ENCODE measurements around the gene CMAS.
A peak's percentile ranks its signal among the peaks of the same experiment; 100 is the strongest.
"Not testable (repeated sequence)": the region's sequence is repeated elsewhere in the genome, so short reads cannot be mapped to it uniquely, and the experiment has no call there.

Gene CMAS

GRCh38 chr12:22048351-22049041 is 2.5 kb downstream of the CMAS start:
- DNase-seq: no peak

DNA sequence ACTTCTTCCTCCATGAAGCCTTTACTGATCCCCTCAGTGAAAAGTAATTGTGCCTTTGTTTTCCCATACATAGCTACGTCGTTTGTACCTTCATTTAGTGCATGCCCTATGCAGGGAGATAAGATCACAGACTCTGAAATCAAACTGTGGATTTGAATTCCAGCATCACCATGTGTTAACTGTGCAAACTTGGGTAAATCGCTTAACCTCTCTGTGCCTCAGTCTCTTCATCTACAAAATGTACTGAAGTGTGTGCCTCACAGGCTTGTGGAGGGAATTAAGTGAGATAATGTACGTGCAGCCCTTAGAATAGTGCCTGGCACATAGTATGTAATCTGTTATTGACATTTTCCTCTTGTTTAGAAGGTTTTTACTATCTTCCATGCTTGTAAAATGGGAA is 4.1 kb downstream of the CMAS start:
- no peak for DNase-seq

DNA sequence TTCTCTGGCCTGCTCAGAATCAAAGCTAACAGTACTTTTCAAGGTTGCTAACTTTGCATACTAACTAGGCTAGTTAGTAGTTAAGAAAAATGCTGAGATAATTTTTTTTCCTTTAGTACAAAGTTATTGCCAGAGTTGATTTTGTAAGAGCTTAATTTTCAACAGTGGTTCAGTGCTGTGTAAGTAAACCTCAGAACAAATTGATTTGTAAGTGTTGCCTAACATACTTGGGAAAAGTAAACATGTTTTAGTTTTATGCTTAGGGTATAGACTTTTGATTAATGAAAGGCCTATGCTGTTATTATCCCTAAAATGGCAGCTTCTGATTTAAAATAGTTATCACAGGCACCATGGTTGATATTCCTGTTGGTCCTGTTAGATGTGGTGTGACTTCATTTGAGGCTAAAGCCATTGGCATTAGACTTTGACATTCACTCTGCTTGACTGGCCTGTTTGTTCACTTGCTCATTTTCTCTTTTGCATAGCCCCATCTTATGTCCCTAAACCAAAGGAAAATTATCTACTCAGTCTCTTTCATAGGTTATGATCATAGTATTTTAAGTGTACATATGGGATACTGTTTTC is 5.2 kb downstream of the CMAS start:
- DNase-seq: no peak

- not testable (repeated sequence) for DNase-seq
Observed at GRCh38 chr12:22052994-22053393, 7.0 kb downstream of the CMAS start.

DNA sequence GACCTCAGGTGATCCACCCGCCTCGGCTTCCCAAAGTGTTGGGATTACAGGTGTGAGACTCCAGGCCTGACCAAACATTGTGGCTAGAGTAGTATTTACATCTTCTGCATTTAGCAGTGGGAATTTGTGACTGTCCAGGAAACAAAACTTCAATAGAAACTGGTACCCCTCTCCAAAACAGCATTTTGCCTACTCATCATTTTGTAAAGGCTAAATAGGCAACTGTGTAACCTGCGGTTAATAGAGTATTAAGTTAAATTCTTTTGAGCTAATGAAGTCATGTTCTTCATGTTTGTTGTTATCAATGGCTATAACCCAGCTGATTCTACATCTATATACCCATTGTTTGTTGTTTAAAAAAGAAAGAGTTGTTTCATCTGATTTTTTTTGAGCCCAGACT is 8.1 kb downstream of the CMAS start:
- no peak for DNase-seq

DNA sequence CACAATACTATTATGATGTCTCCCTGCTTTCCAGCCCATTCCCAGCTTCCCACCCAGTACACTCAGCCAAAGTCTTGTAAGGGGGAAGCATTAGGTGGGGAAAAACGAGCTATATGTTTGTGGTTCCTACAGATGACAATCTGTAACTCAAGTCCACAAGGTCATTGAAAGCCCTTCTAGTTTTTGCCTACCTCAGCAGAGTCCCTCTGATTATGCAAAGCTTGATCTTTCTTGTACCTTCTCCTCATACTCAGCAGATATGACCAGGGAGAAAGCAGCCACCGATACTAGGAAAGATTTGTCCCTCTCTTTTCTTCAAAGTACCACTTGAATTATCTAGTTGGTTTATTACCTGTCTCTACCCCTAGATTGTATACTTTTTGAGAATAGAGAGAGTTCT is 10.6 kb downstream of the CMAS start:
- no peak for DNase-seq

GRCh38 chr12:22059976-22060647 is 14.1 kb downstream of the CMAS start:
- no peak for DNase-seq

DNA sequence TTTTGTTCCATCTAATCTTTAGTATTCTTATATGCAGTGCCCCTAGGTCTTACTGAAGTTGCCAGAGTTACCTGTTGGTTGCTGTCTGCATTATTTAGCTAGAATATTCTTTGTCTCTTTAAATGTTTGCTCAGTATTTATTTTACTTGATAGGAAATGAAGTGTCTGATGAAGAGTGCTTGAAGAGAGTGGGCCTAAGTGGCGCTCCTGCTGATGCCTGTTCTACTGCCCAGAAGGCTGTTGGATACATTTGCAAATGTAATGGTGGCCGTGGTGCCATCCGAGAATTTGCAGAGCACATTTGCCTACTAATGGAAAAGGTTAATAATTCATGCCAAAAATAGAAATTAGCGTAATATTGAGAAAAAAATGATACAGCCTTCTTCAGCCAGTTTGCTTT is 18.9 kb downstream of the CMAS start:
- no peak for DNase-seq

GRCh38 chr12:22066310-22066709 is 20.3 kb downstream of the CMAS start:
- no peak for DNase-seq

GRCh38 chr12:22069851-22070250 is 23.8 kb downstream of the CMAS start:
- DNase-seq: no peak

GRCh38 chr12:22082190-22082701 is 36.2 kb downstream of the CMAS start:
- DNase-seq: no peak

DNA sequence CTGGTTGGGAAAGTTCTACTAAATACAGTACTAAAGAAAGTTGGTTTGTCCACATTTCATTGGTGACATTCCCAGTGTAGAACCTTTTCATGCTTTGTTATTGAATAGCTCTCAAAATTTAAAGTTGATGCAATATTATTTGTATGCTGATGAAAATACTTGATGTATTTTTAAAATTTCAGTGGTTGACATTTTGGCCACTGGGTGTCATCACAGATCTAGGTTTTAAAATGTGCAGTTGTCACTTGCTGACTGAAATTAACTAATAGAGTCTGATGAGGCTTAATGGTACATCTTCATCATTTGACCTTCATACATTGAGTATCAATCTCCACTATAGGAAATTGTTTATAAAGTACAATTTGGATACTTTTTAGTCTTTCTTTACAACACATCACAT is 37.1 kb downstream of the CMAS start:
- no peak for DNase-seq

DNA sequence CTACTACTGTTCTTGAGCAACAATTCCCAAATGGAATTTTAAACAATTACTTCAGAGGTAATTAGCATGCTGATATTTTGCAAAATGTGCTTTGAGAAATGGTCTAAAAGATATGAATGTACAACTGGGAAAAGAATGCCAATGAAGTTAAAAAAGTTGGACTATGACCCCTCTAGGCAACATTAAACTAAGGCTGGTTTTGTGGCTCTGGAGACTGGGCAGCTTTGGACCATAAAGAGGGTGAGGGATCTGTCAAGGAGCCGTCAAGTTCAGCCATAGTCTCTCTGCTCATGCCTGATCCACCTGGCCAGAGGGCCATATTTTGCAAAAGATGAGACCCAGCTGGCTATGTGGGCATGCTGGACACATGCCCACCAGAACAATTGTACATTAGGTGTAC is 38.8 kb downstream of the CMAS start:
- no peak for DNase-seq

DNA sequence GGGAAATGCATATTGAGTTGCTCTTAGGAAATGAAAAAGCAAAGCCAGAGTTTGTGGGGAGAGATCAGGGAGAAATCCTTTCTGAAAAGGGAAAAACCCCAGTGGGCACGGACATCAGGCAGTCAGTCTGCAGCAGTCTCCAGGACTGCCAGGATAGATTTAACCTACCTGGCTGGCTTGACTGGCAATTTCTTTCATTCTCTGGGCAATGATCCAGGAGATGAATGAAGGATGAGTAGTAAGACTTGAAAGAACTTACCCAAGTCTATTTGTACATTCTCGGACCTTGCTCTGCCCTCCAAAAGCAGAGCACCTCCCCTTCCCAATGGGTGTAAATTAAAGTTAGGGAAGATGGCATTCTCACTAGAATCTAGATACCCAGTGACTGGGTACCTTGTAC is 42.9 kb downstream of the CMAS start:
- no peak for DNase-seq

- DNase-seq: no peak
Observed at GRCh38 chr12:22089486-22089885, 43.5 kb downstream of the CMAS start.

- not testable (repeated sequence) for DNase-seq
Observed at GRCh38 chr12:22099062-22099461, 53.0 kb downstream of the CMAS start.

DNA sequence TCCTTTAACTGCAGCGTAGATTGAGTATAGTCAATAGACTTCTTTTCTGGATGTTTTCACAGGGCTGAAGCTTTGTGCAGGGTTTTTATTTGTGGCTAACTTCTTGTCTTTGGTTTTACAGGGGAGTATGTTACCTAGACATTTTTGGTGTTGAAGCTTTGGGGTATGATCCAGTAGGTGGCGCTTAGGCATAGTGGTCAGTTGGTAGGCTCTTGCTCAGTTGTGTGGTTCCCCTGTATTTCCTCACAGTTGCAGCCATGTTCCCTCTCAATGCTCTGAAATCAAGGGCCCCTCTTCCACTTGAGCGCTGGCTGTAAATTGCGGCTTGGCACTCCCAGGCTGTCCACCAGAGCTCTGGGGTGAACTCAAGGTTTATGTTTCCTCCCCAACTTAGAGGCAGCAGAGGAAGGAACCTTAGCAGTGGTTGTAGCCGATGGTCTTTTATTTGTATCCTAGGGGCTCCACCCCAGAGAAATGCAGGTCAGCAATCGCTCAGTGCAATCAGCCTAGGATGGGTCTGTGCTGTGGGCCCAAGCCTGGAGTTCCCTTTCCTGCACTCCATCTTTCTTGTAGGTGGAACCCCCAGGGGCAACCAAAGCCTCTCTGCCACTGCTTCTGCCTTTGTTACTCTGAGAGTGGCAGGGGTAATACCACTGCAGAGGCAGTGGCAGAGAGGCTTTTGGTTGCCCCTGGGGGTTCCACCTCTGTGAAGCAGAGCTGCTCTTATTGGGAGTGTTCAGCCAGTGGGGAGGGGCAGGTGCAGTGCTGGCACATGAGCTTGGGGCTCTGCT is 55.1 kb downstream of the CMAS start:
- DNase-seq: peak; percentile 16 to 50

GRCh38 chr12:22101749-22102243 is 55.8 kb downstream of the CMAS start:
- peak; percentile 13 to 35 for DNase-seq

DNA sequence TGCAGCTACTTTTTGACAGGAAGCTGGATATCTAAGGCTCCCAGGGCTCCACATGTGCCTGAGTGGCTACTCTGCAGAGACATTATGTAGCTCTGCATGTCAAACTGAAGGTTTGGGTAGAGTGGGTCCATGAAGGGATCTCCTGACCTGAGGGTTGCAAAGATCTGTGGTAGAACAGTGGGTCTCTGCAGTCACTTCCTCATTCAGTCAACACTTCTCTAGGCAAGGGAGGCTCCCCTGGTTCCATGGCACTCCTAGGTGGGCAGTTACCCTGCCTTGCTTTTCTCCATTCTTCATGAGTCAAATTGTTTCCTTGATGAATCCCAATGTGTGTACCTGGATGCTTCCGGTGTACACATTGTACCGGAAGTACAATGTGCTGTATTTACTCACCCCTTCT is 57.4 kb downstream of the CMAS start:
- DNase-seq: no peak

- DNase-seq: no peak
Observed at GRCh38 chr12:22105542-22105941, 59.5 kb downstream of the CMAS start.

DNA sequence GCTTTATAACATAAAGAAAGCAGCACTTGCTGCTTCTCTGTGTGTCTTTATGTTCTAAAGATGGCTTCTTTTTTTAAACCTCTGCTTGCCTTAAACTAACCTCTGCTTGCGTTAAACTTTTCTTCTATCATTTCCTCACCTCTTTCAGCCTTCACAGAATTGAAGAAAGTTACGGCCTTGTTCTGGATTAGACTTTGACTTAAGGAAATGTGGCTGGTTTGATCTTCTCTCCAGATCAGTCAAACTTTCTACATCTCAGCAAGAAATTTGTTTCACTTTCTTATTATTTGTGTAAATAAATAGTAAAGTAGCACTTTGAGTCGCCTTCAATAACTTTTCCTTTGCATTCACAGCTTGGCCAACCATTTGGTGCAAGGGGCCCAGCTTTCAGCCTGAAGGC is 64.2 kb downstream of the CMAS start:
- no peak for DNase-seq
